ENCODE data around the gene GDF10. TPM values are rescaled to one million over a fixed set of nuclear protein-coding genes. Genes with fewer than 3 reads are reported as not detected.

The GDF10 gene
- total RNA-seq, 1 experiment from 2014 or later: 0.24 TPM

DNA sequence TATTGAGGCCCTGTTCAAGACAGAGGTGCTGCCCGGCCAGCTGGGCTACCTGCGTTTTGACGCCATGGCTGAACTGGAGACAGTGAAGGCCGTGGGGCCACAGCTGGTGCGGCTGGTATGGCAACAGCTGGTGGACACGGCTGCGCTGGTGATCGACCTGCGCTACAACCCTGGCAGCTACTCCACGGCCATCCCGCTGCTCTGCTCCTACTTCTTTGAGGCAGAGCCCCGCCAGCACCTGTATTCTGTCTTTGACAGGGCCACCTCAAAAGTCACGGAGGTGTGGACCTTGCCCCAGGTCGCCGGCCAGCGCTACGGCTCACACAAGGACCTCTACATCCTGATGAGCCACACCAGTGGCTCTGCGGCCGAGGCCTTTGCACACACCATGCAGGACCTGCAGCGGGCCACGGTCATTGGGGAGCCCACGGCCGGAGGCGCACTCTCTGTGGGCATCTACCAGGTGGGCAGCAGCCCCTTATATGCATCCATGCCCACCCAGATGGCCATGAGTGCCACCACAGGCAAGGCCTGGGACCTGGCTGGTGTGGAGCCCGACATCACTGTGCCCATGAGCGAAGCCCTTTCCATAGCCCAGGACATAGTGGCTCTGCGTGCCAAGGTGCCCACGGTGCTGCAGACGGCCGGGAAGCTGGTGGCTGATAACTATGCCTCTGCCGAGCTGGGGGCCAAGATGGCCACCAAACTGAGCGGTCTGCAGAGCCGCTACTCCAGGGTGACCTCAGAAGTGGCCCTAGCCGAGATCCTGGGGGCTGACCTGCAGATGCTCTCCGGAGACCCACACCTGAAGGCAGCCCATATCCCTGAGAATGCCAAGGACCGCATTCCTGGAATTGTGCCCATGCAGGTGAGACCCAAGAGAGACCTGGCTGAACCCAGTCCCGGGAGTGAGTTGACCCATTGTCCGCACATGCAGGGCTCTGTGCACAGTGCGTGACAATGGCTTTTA is 51.0 kb downstream of the GDF10 start:
- Mint-ChIP-seq H3K9me3 (no peaks in the 10 kb centered on the region), H3K4me1 (peaks cover 5% of the 10 kb centered on the region; the same call in 1 of the 2 replicates), H3K27ac (no peak overlapping the region), H3K4me3 (no peak overlapping the region), H3K36me3 (no peaks in the 10 kb centered on the region), H3K27me3 (ENCODE audit: low read depth) (no peaks in the 10 kb centered on the region)
- POLR2A ChIA-PET: no interaction called here
- CTCF ChIA-PET: interaction anchor here (1.2 to 3.2 kb wide), 3 partner anchors 10 to 11 kb away, joined by 4 to 14 read pairs (median 10); no protein-coding TSS in a partner anchor
- TF ChIP-seq FOXK1 (CRISPR knock-in tag; IDR thresholded peaks at IDR 0.05) (no peak), ZNF219 (CRISPR knock-in tag; IDR thresholded peaks at IDR 0.05; ENCODE audit: borderline replicate concordance) (no peak), GRHL2 (CRISPR knock-in tag; IDR thresholded peaks at IDR 0.05; ENCODE audit: insufficient replicate concordance, severe bottlenecking) (no peak), ZNF317 (CRISPR knock-in tag; IDR thresholded peaks at IDR 0.05; ENCODE audit: borderline replicate concordance, low read depth) (no peak)
- TF ChIP-seq, protein P1, sequence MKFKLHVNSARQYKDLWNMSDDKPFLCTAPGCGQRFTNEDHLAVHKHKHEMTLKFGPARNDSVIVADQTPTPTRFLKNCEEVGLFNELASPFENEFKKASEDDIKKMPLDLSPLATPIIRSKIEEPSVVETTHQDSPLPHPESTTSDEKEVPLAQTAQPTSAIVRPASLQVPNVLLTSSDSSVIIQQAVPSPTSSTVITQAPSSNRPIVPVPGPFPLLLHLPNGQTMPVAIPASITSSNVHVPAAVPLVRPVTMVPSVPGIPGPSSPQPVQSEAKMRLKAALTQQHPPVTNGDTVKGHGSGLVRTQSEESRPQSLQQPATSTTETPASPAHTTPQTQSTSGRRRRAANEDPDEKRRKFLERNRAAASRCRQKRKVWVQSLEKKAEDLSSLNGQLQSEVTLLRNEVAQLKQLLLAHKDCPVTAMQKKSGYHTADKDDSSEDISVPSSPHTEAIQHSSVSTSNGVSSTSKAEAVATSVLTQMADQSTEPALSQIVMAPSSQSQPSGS (CRISPR knock-in tag; IDR thresholded peaks at IDR 0.05; ENCODE audit: borderline replicate concordance, low read depth): no peak
- DNase-seq (ENCODE audit: low spot score) (no peak), ATAC-seq (no peak)

DNA sequence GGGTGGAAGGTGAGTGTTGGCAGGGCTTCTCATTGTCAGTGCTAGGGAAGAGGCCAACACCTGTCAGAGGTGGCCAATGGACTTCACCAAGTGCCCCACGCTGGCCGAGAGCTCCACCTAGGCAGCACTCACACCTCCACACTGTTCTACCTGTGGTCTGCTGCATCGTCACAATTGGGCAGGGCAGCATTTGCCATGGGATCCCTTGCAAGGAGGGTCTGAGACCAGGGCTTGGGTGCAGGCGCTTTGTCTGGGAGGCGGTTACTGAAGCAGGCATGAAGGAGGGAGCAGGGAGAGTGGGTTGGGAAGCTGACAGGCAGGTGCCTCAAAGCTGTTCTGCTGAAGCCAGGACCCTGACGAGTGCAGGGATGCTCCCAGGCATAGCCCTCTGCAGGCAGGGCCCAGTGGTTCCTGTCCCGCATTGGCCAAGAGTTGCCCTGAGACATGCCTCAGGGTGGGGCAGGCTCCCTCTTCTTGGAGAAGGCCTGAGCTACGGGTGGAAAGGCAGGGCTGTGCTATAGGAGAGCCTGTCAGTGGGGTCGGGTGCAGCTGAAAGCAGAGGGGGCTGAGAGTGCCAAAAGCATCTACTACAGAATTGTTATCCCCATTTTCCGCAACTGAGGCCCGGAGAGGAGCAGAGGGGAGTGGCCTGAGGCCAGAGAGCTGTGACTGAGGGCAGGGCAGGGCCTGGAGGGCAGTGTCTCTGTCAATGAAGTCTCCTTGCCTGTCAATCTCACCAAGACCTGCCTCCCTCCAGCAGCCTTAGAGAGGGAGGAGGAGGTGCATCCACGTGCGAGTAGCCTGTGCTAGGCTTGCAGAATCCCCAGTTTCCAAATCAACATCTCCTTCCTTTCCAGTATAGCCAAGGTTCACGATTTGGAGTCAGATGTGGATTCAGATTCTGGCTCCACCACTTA is 52.2 kb downstream of the GDF10 start:
- Mint-ChIP-seq H3K36me3 (no peaks in the 10 kb centered on the region), H3K4me3 (no peak overlapping the region), H3K27me3 (ENCODE audit: low read depth) (no peaks in the 10 kb centered on the region), H3K4me1 (no peaks in the 10 kb centered on the region), H3K9me3 (no peaks in the 10 kb centered on the region), H3K27ac (no peak overlapping the region)
- ATAC-seq (peak; percentile 78), DNase-seq (ENCODE audit: low spot score) (no peak)
- ChIA-PET POLR2A (no interaction called here), CTCF (interaction anchor here (1.1 to 3.2 kb wide), 3 partner anchors 10 to 44 kb away, joined by 3 to 14 read pairs (median 10); no protein-coding TSS in a partner anchor)
- TF ChIP-seq, protein P2, sequence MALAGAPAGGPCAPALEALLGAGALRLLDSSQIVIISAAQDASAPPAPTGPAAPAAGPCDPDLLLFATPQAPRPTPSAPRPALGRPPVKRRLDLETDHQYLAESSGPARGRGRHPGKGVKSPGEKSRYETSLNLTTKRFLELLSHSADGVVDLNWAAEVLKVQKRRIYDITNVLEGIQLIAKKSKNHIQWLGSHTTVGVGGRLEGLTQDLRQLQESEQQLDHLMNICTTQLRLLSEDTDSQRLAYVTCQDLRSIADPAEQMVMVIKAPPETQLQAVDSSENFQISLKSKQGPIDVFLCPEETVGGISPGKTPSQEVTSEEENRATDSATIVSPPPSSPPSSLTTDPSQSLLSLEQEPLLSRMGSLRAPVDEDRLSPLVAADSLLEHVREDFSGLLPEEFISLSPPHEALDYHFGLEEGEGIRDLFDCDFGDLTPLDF (CRISPR knock-in tag; IDR thresholded peaks at IDR 0.05): no peak
- TF ChIP-seq, protein P3, sequence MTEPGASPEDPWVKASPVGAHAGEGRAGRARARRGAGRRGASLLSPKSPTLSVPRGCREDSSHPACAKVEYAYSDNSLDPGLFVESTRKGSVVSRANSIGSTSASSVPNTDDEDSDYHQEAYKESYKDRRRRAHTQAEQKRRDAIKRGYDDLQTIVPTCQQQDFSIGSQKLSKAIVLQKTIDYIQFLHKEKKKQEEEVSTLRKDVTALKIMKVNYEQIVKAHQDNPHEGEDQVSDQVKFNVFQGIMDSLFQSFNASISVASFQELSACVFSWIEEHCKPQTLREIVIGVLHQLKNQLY (CRISPR knock-in tag; IDR thresholded peaks at IDR 0.05): no peak
- TF ChIP-seq, protein P4, sequence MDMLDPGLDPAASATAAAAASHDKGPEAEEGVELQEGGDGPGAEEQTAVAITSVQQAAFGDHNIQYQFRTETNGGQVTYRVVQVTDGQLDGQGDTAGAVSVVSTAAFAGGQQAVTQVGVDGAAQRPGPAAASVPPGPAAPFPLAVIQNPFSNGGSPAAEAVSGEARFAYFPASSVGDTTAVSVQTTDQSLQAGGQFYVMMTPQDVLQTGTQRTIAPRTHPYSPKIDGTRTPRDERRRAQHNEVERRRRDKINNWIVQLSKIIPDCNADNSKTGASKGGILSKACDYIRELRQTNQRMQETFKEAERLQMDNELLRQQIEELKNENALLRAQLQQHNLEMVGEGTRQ (CRISPR knock-in tag; IDR thresholded peaks at IDR 0.05): no peak
- TF ChIP-seq, protein P5, sequence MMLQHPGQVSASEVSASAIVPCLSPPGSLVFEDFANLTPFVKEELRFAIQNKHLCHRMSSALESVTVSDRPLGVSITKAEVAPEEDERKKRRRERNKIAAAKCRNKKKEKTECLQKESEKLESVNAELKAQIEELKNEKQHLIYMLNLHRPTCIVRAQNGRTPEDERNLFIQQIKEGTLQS (CRISPR knock-in tag; conservative IDR thresholded peaks at IDR 0.05): no peak
- TF ChIP-seq, protein P6, sequence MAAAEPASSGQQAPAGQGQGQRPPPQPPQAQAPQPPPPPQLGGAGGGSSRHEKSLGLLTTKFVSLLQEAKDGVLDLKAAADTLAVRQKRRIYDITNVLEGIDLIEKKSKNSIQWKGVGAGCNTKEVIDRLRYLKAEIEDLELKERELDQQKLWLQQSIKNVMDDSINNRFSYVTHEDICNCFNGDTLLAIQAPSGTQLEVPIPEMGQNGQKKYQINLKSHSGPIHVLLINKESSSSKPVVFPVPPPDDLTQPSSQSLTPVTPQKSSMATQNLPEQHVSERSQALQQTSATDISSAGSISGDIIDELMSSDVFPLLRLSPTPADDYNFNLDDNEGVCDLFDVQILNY (CRISPR knock-in tag; IDR thresholded peaks at IDR 0.05): no peak
- no peak for TF ChIP-seq ZNF396 (CRISPR knock-in tag; IDR thresholded peaks at IDR 0.05; ENCODE audit: borderline replicate concordance)
- TF ChIP-seq SOX15 (CRISPR knock-in tag; IDR thresholded peaks at IDR 0.05): no peak
- TF ChIP-seq, protein P7, sequence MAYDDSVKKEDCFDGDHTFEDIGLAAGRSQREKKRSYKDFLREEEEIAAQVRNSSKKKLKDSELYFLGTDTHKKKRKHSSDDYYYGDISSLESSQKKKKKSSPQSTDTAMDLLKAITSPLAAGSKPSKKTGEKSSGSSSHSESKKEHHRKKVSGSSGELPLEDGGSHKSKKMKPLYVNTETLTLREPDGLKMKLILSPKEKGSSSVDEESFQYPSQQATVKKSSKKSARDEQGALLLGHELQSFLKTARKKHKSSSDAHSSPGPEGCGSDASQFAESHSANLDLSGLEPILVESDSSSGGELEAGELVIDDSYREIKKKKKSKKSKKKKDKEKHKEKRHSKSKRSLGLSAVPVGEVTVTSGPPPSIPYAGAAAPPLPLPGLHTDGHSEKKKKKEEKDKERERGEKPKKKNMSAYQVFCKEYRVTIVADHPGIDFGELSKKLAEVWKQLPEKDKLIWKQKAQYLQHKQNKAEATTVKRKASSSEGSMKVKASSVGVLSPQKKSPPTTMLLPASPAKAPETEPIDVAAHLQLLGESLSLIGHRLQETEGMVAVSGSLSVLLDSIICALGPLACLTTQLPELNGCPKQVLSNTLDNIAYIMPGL (CRISPR knock-in tag; IDR thresholded peaks at IDR 0.05): no peak
- no peak for TF ChIP-seq FOXJ3 (CRISPR knock-in tag; IDR thresholded peaks at IDR 0.05; ENCODE audit: borderline replicate concordance)
- TF ChIP-seq NR3C1 (CRISPR knock-in tag; conservative IDR thresholded peaks at IDR 0.05; ENCODE audit: low read depth): no peak
- TF ChIP-seq, protein P8, sequence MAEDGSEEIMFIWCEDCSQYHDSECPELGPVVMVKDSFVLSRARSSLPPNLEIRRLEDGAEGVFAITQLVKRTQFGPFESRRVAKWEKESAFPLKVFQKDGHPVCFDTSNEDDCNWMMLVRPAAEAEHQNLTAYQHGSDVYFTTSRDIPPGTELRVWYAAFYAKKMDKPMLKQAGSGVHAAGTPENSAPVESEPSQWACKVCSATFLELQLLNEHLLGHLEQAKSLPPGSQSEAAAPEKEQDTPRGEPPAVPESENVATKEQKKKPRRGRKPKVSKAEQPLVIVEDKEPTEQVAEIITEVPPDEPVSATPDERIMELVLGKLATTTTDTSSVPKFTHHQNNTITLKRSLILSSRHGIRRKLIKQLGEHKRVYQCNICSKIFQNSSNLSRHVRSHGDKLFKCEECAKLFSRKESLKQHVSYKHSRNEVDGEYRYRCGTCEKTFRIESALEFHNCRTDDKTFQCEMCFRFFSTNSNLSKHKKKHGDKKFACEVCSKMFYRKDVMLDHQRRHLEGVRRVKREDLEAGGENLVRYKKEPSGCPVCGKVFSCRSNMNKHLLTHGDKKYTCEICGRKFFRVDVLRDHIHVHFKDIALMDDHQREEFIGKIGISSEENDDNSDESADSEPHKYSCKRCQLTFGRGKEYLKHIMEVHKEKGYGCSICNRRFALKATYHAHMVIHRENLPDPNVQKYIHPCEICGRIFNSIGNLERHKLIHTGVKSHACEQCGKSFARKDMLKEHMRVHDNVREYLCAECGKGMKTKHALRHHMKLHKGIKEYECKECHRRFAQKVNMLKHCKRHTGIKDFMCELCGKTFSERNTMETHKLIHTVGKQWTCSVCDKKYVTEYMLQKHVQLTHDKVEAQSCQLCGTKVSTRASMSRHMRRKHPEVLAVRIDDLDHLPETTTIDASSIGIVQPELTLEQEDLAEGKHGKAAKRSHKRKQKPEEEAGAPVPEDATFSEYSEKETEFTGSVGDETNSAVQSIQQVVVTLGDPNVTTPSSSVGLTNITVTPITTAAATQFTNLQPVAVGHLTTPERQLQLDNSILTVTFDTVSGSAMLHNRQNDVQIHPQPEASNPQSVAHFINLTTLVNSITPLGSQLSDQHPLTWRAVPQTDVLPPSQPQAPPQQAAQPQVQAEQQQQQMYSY (CRISPR knock-in tag; IDR thresholded peaks at IDR 0.05): no peak
- TF ChIP-seq FOXK1 (CRISPR knock-in tag; IDR thresholded peaks at IDR 0.05): no peak
- TF ChIP-seq IRF2 (CRISPR knock-in tag; IDR thresholded peaks at IDR 0.05; ENCODE audit: borderline replicate concordance, low read depth): no peak

Measured in WTC11 (cell line).